Measurements from ENCODE around the gene ACER1.
"Not testable (repeated sequence)": the region's sequence is repeated elsewhere in the genome, so short reads cannot be mapped to it uniquely, and the experiment has no call there.

ACER1 gene

DNA sequence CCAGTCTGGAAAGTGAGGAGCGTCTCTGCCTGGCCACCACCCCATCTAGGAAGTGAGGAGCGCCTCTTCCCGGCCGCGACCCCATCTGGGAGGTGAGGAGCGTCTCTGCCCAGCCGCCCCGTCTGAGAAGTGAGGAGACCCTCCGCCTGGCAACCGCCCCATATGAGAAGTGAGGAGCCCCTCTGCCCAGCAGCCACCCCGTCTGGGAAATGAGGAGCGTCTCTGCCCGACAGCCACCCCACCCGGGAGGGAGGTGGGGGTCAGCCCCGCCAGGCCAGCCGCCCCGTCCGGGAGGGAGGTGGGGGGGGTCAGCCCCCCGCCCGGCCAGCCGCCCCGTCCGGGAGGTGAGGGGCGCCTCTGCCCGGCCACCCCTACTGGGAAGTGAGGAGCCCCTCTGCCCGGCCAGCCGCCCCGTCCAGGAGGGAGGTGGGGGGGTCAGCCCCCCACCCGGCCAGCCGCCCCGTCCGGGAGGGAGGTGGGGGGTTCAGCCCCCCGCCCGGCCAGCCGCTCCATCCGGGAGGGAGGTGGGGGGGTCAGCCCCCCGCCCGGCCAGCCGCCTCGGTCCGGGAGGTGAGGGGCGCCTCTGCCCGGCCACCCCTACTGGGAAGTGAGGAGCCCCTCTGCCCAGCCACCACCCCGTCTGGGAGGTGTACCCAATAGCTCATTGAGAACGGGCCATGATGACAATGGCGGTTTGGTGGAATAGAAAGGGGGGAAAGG, 22.1 kb upstream of the ACER1 start:
- DNase-seq, result not testable (repeated sequence)

DNA sequence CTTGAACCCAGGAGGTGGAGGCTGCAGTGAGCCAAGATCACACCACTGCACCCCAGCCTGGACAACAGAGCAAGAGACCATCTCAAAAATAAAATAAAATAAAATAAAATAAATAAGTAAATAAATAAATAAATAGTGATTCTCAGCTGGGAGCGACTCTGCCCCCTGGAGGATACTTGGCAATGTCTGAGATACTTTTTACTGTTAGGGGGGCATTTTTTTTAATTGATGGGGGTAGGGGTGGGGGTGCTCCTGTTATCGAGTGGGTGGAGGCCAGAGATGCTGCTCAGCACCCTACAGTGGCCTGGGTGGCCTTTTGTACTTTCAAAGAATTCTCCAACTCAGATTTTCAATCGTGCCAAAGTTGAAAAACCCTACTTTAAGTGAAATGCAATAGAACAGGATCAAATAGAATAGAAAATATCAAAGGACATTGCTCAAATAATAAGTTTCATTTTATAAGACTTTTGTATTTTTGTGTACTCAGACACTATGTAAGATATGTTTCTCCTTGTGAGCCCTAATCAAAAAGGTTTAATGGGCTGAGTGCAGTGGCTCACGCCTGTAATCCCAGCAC, 20.8 kb upstream of the ACER1 start:
- peak in 1 of 2 donors; percentile 24 for DNase-seq

DNA sequence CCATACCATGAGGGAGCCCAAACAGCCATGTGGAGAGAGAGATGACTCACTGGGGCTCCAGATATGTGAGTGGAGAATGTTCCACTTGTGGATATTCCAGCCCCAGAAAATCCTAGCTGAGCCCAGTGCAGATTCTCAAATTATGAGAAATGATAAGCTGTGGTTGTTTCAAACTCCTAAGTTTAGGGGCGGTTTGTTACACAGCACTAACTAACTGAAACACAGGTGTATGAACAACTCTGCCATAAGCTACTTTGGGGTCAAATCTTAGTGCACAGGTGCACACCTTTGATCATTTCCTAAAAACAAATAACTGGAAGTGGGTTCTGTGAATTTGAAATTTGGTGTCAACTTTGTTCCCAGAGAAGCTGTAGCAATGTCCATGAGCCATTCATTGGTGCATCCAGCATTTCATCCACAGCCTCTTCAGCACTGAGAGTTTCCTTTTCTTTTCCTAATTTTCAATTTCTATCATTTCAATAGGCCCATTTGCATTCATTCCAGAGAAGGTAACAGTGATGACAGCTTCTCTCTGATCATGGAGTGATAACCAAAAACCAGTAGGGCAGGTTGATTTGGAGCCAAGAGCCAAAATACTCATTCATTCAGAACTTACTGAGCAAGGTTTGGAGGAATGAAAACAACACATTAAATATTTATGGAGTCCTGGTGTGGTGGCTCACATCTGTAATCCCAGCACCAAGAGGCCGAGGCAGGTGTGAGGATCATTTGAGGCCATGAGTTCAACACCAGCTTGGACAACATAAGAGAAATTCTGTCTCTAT, 19.2 kb upstream of the ACER1 start:
- DNase-seq, result no peak

DNA sequence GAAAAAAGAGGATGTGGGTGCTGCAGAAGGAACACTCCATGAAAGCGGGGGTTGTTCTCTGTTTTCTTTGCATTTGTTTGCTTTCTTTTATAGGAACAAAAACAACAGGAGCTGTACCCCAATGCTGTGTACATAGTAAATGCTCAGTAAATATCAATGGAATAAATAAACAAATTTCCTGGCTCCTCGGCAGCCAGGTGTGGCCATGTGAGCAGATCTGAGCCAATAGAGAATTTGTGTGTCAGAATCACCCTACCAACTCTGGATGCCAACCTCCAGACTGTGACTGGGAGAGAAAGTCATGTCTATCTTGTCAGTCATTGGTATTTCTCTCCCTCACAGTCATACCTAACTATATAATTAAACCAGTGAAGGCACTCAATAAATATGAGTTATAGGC, 17.3 kb upstream of the ACER1 start:
- no peak for DNase-seq

DNA sequence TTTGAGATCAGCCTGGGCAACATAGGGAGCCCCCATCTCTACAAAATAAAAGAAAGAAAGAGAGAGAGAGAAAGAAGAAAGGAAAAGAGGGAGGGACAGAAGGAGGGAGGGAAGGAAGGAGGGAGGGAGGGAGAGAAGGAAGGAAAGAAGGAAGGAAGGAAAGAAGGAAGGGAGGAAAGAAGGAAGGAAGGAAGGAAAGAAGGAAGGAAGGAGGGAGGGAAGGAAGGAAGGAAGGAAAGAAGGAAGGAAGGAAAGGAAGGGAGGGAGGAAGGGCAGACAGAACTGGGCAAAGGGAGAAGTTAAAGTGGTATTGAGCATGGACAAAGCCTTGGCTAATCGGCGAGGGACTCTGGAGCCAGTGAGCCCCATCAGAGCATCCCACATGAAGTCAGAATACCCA, 15.9 kb upstream of the ACER1 start:
- DNase-seq, result not testable (repeated sequence)

DNA sequence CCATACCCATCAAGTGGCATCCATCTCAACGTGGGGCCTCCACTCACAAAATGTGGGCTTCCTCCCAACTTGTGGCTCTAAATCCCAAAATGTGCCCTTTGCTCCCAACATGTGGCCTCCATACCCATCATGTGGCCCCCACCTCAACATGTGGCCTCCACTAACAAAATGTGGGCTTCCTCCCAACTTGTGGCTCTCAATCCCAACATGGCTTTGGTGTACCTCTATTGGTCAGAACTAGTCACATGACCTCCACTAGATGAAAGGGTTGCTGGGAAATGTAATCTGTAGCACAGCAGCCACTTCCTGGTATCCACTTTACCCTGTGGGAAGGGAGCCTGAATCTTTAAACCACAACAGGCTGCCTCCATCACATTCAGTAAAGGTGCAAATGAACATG, 10.1 kb upstream of the ACER1 start:
- no peak for DNase-seq

DNA sequence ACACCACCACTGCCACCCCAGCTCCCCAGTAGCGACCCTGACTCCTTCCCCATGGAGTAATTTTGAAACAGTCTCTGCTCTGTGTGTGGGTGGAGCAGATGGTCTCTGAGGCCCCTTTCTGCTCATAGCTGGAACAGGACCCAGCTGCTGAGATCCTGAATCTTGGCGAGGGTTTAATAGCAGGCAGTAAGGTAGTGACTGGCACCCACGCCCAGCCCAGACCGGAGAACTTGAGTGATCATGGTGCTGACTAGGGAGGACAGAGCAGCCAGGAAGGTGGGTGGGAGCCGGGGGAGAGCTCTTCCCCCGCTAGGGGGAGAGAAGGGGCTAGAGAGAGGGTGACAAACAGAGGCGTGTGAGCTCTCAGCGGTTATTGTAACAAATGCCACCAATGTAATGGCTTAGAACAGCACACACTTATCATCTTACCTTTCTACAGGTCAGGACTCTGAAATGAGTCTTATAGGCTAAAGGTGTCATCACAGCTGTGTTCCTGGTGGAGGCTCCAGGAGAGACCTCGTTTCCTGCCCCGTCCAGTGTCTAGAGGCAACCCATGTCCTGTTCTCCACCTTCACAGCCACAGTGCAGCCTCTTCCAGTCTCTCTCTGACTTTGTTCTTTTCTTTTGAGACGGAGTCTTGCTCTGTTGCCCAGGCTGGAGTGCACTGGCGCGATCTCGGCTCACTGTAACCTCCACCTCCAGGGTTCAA, 7.2 kb upstream of the ACER1 start:
- no peak for DNase-seq

DNA sequence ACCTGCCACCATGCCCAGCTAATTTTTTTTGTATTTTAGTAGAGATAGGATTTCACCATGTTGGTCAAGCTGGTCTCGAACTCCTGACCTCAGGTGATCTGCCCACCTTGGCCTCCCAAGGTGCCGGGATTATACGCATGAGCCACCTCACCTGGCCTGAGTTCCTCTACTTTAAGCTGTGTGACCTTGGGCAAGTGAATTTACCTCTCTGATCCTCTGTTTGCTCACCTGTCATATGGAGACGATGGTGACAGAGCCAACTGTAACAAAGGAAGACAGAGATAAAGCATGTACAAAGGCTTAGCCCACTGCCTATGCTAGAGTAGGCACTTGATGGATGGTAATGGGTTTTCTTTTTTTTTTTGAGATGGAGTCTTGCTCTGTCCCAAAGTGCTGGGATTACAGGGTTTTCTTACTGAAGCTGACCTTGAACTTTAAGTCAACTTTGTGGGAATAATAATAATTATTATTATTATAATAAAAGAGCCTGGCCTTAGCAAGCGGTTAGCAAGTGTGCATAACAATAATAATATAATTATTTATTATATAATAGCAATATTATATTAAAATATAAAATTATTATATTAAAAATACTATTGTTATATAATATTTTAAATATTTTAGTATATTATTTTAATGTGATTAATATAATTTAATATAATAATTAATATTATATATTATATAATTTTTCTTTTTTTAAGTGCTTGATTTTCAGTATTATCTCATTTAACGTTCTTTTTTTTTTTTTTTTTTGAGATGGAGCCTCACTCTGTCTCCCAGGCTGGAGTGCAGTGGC, 1.3 kb upstream of the ACER1 start:
- no peak for DNase-seq

DNA sequence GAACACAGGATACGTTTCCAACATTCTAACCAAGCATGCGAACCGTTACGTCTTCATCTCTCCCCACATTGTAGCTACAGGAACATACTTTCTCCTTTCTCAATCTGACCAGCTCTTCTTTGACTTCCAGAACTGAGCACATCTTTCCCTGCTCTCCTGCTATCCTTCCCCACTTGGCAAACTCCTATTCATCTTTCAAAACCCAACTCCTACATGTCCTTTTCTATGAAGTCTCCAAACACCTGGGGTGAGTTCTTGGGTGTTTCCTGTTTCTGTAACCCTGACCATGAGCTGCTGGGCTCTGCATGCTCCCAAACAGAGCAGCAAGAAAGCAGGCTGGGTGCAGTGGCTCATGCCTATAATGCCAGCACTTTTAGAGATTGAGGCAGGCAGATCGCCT, 6.6 kb downstream of the ACER1 start:
- no peak for DNase-seq

DNA sequence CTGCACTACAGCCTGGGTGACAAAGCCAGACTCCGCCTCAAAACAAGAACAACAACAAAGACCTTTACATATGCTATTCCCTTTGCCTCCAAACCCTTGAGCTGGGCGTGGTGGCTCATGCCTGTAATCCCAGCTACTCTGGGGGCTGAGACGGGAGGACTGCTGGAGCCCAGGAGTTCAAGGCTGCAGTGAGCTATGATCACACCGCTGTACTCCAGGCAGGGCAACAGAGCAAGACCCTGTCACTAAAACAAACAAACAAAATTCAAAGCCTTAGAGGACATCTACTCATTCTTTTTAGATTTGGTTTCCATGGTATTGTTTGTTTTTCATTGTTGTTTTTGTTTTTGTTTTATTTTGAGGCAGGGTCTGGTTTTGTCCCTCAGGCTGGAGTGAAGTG, 7.8 kb downstream of the ACER1 start:
- no peak for DNase-seq

DNA sequence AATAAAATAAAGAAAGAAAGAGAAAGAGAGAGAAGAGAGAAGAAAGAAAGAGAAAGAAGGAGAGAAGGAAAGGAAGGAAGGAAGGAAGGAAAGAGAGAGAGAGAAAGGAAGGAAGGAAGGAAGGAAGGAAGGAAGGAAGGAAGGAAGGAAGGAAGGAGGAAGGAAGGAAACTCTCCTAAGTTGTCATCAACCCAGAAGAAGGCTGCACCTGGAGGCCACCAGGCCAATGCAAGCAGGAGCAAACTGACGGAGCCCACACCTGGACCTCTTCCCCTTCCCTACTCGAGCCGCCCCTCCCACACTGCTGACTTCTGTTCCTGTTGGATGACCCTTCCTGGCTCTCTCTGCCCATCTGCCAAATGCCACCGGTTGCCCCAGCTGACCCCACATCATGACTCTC, 8.7 kb downstream of the ACER1 start:
- DNase-seq, result no peak

DNA sequence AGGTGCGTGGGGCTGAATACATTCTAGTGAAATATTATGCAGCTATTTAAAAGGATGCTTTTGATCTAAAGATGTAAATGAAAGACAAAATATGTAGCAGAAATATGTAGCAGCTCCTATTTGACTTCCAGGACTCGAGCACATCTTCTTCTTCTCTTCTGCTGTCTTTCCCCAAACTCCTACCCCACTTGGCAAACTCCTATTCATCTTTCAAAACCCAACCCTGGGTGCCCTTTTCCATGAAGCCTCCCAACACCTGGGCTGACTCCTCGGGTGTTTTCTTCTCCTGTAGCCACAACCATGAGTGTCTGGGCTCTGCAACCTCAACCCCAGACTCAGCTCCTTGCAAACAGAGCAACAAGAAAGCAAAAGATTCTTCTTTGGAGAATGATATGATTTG, 11.1 kb downstream of the ACER1 start:
- no peak for DNase-seq

DNA sequence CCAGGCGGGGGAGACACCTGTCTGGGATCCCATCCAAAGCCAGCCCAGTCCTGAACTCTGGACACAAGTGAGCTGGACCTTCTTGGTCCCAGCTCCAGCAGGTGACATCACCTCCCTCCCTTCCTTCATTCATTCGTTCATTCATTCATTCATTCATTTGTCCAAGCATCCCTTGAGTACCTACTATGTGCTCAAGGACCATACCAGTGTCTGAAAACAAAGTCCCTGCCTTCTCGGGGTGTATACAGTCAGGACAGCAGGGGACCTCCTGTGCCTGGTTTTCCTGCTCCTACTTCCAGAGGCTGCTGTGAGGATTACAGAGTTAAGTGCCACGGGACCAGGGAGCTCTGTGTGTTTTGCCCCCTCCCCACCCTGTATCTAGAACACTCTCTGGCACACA, 14.0 kb downstream of the ACER1 start:
- no peak for DNase-seq

DNA sequence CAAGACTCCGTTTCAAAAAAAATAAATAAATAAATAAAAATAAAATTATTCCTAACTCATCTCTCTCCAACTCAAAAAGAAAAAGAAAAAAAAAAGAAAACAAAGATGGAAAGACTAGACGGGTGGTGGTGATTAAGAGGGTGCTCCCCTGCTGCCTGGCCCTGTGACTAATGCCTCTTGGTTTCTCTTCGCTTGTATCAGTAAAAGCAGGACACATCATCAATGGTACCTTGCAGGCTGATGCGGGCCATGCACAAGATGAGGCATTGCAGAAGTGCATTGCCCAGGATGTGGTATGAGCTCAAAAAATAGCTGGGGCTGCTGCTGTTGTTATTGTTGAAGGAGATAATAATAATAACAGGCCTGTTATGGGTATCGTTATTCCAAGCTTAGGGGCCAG, 14.6 kb downstream of the ACER1 start:
- no peak for DNase-seq

DNA sequence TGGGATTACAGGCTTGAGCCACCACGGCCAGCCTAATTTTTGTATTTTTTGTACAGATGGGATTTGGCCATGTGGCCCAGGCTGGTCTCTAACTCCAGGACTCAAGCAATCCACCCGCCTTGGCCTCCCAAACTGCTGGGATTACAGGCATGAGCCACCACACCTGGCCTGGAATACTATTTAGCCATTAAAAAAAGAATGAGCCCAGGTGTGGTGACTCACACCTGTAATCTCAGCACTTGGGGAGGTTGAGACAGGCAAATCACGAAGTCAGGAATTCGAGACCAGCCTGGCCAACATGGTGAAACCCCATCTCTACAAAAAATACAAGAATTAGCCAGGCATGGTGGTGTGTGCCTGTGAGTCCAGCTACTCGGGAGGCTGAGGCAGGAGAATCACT, 17.8 kb downstream of the ACER1 start:
- DNase-seq, result not testable (repeated sequence)

DNA sequence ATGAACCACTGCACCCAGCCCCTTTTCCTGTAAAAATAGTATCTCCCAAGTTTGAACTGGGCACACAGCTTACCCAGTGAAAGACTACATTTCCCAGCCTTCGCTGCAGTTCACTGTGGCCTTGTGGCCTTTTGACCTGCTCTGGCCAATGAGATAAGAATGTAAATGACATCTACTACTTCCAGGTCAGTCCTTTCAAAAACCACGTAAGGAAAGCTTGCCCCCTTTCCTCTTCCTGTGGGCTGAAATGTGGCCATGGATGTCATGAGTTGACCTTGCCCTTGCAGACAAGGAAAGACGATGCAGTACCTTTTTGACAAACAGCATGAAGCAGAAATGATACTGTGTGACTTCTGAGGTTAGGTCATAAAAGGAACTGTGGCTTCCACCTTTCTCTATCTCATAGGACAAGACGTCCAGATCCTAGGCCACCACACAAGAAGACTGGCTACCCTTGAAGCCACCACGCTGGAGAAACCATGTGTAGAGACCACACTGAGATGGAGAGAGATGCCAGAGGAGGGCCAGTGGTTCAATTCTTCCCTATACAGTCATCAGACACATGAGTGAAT, 19.9 kb downstream of the ACER1 start:
- DNase-seq, result no peak

DNA sequence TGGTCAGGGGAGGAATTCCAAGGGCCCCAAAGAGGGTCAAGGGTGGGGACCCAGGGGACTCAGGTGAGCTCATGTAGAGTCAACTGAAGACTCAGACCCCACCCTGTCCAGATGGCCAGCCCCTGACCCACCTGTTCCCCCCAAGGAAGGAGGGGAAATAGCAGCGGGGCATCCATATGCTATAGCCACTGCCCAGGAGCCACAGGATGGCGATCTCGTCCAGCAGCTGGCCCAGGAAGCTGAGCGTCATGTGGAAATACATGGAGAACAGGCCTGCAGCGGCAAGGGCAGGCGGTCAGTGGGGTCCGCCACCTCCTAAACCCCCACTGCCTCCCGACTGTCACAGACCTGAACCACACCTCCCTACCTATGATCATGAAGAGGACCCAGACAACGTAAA, 21.4 kb downstream of the ACER1 start:
- no peak for DNase-seq

DNA sequence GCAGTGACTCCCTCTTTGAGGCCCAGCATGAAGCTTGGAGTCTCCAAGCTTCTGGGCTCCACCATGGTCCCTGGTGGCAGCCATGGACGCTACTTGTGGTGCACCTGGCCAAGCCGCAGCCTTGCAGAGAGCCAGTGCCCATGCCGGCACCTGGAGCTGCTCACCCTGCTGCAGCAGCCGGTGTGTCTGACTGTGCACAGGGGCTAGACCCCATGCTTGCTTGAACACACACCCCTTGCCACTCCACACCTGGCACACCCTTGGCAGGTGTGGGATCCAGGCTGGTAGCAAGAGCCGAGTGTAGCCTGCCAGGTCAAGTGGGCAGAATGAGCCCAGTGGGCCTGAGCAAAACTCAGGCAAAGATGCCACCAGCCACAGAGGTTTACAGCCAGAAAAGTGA, 35.0 kb downstream of the ACER1 start:
- DNase-seq, result no peak

DNA sequence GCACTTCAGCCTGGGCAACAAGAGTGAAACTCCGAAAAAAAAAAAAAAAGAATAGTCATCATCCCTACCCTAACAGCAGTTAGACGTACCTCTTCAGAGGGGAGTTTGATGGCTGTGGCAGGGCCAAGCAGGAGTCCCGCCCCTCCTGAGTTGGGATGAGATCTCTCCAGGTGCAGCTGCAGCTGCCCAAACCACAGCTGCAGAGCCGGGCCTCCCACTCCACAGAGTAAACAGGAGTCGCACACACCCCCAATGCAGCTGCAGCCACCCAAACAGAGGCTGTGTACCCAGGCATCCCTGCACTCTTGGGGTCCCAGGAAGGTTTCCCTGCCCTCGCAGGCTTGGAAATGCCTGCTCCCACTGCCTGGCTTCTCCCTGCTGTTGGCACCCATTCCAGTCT, 36.2 kb downstream of the ACER1 start:
- no peak for DNase-seq

DNA sequence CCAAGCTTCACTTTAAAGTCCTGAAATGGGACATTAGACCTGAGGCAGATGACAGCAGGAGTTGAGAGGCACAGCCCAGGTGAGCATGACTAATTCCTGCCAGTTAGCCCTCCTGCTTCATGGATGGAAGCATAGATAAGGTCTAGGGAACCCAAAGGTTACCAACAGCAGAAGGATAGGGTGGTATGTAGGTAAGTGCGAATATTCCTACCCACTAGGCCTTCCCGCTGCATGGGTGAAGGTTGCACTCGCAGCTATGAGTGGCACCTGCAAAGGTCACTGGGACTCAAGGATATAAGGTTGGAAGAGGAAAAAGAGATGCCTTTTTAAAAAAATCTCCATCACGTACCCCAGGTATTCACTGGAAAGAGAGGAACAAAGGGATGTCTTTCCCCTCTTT, 41.4 kb downstream of the ACER1 start:
- no peak for DNase-seq

DNA sequence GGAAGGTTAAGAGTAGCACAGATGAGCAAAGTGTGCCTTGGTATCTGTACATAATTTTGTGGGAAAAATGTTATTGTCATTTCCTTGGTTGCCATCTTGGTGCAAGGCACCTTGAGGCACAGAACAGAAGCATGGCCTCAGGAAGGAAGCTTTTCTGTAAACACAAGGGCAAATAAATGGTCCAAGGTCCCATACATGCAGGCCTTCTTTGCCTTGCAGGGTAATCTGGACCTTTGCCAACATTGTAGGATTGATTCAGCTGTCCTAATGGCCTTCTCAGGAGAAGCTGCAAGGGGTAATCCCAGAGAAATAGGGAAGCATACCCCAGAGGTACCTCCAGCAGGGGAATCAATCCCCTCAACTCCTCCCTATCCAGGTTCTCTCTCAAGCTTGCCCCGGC, 44.7 kb downstream of the ACER1 start:
- no peak for DNase-seq

DNA sequence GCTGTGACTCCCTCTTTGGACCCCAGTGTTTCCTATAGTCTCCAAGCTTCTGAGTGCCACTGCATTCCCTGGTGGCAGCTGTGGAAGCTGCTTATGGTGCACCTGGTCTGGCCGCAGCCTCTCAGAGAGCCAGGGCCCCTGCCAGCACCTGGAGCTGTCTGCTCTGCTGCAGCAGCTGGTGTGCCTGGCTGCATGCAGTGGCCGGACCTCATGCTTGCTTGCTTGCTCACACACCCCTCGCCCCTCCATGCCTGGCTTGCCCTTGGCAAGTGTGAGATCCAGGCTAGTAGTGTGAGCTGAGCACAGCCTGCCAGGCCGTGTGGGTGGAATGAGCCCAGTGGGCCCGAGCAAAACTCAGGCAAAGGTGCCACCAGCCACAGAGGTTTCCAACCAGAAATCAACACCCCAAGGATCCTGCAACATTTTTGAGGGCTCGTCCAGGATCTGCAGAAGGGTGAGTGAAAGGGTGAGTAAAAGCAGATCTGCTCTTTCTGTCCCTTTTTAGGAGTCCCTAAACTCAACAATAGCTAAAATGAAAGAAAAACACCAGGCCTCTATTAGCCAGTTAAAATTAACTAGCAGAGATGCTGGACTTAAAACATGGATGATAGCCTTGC, 46.0 kb downstream of the ACER1 start:
- DNase-seq, result no peak
